Measurements from ENCODE around the gene DDIT3. TPM values are rescaled to one million over a fixed set of nuclear protein-coding genes. Genes with fewer than 3 reads are reported as not detected.

DDIT3 gene
- total and polyA plus RNA-seq, 4 donors = 4.7 to 30.2 (median 16.2) TPM

- TF ChIP-seq FOXA2 (IDR thresholded peaks at IDR 0.05) (no peak), YY1 (IDR thresholded peaks at IDR 0.05) (no peak), RXRA (IDR thresholded peaks at IDR 0.05) (no peak), RAD21 (IDR thresholded peaks at IDR 0.05) (no peak)
These were observed 53.0 kb downstream of the DDIT3 start (continued) for GRCh38 chr12:57467212-57467874.

Small RNAs within 50 kb of the gene (small RNA-seq; reads per million reads assigned to genes)
- not detected for gene MIR616

Other genes starting within 250 kb of the DDIT3 start
- 10 to 100 TPM in 1 of 2 donors, 1 to 10 TPM in 1; 7.4 to 28.9 TPM for gene R3HDM2, start 89.5 kb downstream of the DDIT3 start, total RNA-seq
- gene R3HDM2, start 89.5 kb downstream of the DDIT3 start, polyA plus RNA-seq = 10 to 100 TPM; 11.2 to 19.0 TPM
- 100 to 1,000 TPM in 1 of 2 donors, 1 to 10 TPM in 1; 2.8 to 102 TPM for gene INHBC, start 85.7 kb downstream of the DDIT3 start, total RNA-seq
- 100 to 1,000 TPM in 1 of 2 donors, 10 to 100 TPM in 1; 71.0 to 134 TPM for gene INHBC, start 85.7 kb downstream of the DDIT3 start, polyA plus RNA-seq
- gene INHBE, start 65.2 kb downstream of the DDIT3 start, total RNA-seq = 100 to 1,000 TPM in 1 of 2 donors, 10 to 100 TPM in 1; 17.6 to 181 TPM
- gene INHBE, start 65.2 kb downstream of the DDIT3 start, polyA plus RNA-seq = 100 to 1,000 TPM in 1 of 2 donors, 10 to 100 TPM in 1; 82.5 to 137 TPM
- under 1 TPM; 0.09 to 0.25 TPM for gene GLI1, start 60.7 kb downstream of the DDIT3 start, total RNA-seq
- gene GLI1, start 60.7 kb downstream of the DDIT3 start, polyA plus RNA-seq = under 1 TPM; 0.23 to 0.44 TPM
- 10 to 100 TPM in 1 of 2 donors, 1 to 10 TPM in 1; 7.7 to 12.0 TPM for gene ARHGAP9, start 40.6 kb downstream of the DDIT3 start, total RNA-seq
- 1 to 10 TPM; 3.0 to 6.5 TPM for gene ARHGAP9, start 40.6 kb downstream of the DDIT3 start, polyA plus RNA-seq
- 10 to 100 TPM; 45.0 to 83.3 TPM for gene MARS1, start 32.4 kb downstream of the DDIT3 start, total RNA-seq
- 10 to 100 TPM; 43.9 to 66.9 TPM for gene MARS1, start 32.4 kb downstream of the DDIT3 start, polyA plus RNA-seq
- gene MBD6, start 2.3 kb upstream of the DDIT3 start, total RNA-seq = 10 to 100 TPM in 1 of 2 donors, 1 to 10 TPM in 1; 9.9 to 20.2 TPM
- gene MBD6, start 2.3 kb upstream of the DDIT3 start, polyA plus RNA-seq = 10 to 100 TPM; 14.7 to 15.1 TPM
- 10 to 100 TPM; 28.5 to 33.2 TPM for gene DCTN2, start 26.7 kb upstream of the DDIT3 start, total RNA-seq
- gene DCTN2, start 26.7 kb upstream of the DDIT3 start, polyA plus RNA-seq = 10 to 100 TPM; 29.2 to 66.6 TPM
- under 1 TPM in 1 of 2 donors, not detected in 1; 0.42 TPM for gene KIF5A, start 29.5 kb upstream of the DDIT3 start, total RNA-seq
- gene KIF5A, start 29.5 kb upstream of the DDIT3 start, polyA plus RNA-seq = under 1 TPM in 1 of 2 donors, not detected in 1; 0.01 TPM
- gene PIP4K2C, start 70.7 kb upstream of the DDIT3 start, total RNA-seq = 10 to 100 TPM in 1 of 2 donors, 1 to 10 TPM in 1; 6.5 to 11.9 TPM
- gene PIP4K2C, start 70.7 kb upstream of the DDIT3 start, polyA plus RNA-seq = 10 to 100 TPM in 1 of 2 donors, 1 to 10 TPM in 1; 7.1 to 11.7 TPM
- 1 to 10 TPM; 1.1 to 3.2 TPM for gene DTX3, start 84.3 kb upstream of the DDIT3 start, total RNA-seq
- 1 to 10 TPM; 1.1 to 1.7 TPM for gene DTX3, start 84.3 kb upstream of the DDIT3 start, polyA plus RNA-seq
- 1 to 10 TPM; 2.0 to 2.3 TPM for gene ARHGEF25, start 90.9 kb upstream of the DDIT3 start, total RNA-seq
- gene ARHGEF25, start 90.9 kb upstream of the DDIT3 start, polyA plus RNA-seq = 1 to 10 TPM in 1 of 2 donors, under 1 TPM in 1; 0.57 to 1.8 TPM
- gene B4GALNT1, start 112.7 kb upstream of the DDIT3 start, total RNA-seq = under 1 TPM in 1 of 2 donors, not detected in 1; 0.25 TPM
- under 1 TPM; 0.11 to 0.30 TPM for gene B4GALNT1, start 112.7 kb upstream of the DDIT3 start, polyA plus RNA-seq
- gene OS9, start 173.6 kb upstream of the DDIT3 start, total RNA-seq = 100 to 1,000 TPM; 136 to 357 TPM
- gene OS9, start 173.6 kb upstream of the DDIT3 start, polyA plus RNA-seq = 100 to 1,000 TPM; 153 to 280 TPM
- gene AGAP2, start 218.2 kb upstream of the DDIT3 start, total RNA-seq = 1 to 10 TPM; 1.0 to 1.7 TPM
- under 1 TPM; 0.18 to 0.28 TPM for gene AGAP2, start 218.2 kb upstream of the DDIT3 start, polyA plus RNA-seq
- gene TSPAN31, start 224.5 kb upstream of the DDIT3 start, total RNA-seq = 10 to 100 TPM; 26.9 to 39.4 TPM
- 10 to 100 TPM; 16.9 to 22.3 TPM for gene TSPAN31, start 224.5 kb upstream of the DDIT3 start, polyA plus RNA-seq
- gene CDK4, start 231.8 kb upstream of the DDIT3 start, total RNA-seq = 10 to 100 TPM; 28.1 to 69.1 TPM
- 10 to 100 TPM; 36.6 to 39.9 TPM for gene CDK4, start 231.8 kb upstream of the DDIT3 start, polyA plus RNA-seq
- gene MARCHF9, start 234.6 kb upstream of the DDIT3 start, total RNA-seq = 1 to 10 TPM; 1.9 to 2.4 TPM
- gene MARCHF9, start 234.6 kb upstream of the DDIT3 start, polyA plus RNA-seq = 1 to 10 TPM; 1.1 to 3.0 TPM
- gene CYP27B1, start 246.6 kb upstream of the DDIT3 start, total RNA-seq = 1 to 10 TPM in 1 of 2 donors, under 1 TPM in 1; 0.05 to 1.6 TPM
- under 1 TPM; 0.06 to 0.28 TPM for gene CYP27B1, start 246.6 kb upstream of the DDIT3 start, polyA plus RNA-seq